GM21717 (cell line): ENCODE data around the gene LILRA2.
"Not testable (repeated sequence)": the region's sequence is repeated elsewhere in the genome, so short reads cannot be mapped to it uniquely, and the experiment has no call there.

Experiments
- ATAC-seq: cut with Tn5 transposase; IDR thresholded peaks from one replicate; pipeline ENCODE4 v1.9.1; 2021; ENCODE audit warnings: mild to moderate bottlenecking, moderate library complexity; ENCODE audit not compliant: unreplicated experiment

Gene LILRA2

DNA sequence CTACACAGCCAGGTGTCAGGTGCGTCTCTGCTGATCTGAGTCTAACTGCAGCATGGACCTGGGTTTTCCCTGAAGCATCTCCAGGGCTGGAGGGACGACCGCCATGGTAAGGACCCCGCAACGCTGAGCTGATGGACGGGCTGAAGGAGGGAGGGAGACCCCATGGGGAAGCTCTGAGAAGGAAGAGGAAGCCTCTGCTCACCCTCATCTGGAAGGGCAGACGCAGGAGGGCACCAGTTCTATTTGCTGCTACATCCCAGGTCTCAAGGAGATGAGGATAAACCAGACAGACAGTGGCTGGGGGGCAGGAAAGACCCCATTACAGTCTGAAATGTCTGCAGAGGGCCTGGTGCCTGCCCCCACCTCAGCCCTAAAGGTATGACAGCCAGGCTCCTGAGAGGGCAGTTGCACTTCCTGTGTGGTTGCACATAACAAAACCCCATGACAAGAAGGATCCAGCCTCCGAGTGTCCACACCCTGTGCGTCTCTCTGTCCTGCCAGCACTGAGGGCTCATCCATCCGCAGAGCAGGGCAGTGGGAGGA, at the start of gene LILRA2:
Gene LILRA2 (plus strand): TSS at position 461 of the 543 bp plus-strand sequence. CDS start 89 bp downstream, outside the sequence.
- no peak for ATAC-seq

DNA sequence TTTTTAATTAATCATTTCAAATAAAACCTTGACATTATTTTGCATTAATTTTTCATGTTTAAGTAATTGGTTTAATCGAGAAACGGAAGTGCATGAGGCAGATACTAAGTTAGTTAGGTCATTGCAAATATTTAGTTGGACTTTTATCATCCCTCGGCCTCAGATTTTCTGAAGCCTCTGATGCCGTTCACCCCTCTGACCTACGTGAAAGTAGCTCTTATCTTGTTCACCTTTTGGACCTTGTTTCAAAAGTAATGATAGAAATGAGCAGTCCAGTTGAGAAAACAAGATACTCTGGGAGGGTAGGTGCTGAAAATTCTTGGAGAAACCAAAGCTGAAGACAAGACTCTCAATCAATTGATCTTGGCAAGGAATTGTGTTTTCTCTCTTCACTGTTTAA, 48.0 kb upstream of the LILRA2 start:
- no peak for ATAC-seq

DNA sequence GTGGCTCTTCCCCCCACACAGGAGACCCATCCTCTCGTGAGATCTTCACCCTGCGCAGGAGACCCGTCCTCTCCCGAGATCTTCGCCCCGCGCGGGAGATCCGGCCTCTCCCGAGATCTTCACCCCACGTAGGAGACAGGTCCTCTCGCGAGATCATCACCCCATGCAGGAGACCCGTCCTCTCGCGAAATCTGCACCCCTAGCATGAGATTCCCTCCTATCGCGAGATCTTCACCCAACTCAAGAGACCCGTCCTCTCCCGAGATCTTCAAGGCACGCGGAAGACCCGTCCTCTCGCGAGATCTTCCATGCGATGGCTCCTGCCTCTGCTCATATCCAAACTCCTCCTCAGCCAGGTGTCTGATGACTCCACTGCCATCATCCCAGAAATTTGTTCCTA, 46.6 kb upstream of the LILRA2 start:
- ATAC-seq, result no peak

DNA sequence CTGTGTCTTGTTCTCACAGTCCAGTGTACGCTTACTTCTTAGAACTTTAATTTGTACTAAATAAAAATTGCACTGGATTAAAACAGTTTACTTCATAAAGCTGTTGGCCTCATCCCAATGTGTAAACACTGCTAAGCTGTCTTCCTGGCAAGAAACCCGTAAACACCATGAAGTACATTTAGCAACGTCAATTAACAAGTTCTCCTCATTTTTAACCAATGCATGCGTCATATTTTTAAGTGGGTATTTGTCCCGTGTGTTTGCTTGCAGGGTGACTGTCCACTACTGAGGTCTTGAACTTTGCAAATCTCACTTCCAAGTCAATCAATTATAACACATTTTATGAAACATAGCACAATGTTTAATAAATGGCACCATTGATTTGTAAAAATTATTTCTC, 42.7 kb upstream of the LILRA2 start:
- no peak for ATAC-seq

DNA sequence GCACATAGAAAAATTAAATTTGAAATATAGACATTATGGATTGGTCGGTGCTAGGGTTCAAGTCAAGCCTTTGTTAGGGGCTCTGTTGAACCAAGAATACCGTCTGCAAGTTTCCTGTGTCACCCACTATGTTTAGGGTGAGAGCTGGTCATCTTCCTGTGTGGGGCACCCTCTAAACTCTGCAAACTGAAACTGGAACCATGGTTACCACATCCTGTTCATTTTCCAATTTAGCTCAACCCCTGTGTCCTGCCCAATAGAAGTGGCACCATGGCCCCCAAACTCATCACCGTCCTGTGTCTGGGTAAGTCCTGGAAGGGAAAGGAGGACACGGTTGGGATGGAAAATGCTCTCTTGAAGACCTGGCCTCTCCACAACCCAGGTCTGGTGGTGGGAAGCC, 41.1 kb upstream of the LILRA2 start:
- no peak for ATAC-seq

DNA sequence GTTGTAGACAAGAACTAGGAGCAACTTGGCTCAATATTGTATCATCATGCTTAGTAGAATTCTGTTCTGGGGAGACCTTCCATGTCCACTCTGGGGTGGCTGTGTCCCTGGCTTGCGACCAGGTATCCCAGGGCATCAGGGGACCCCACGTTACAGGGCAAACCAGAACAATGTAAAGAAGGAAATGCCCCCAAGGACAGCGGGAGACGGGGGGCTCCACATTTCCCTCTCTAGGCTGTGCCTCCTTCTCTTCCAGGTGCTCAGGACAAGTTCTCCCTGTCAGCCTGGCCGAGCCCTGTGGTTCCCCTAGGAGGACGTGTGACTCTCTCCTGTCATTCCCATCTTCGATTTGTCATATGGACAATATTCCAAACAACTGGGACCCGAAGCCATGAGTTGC, 40.1 kb upstream of the LILRA2 start:
- ATAC-seq, result no peak

DNA sequence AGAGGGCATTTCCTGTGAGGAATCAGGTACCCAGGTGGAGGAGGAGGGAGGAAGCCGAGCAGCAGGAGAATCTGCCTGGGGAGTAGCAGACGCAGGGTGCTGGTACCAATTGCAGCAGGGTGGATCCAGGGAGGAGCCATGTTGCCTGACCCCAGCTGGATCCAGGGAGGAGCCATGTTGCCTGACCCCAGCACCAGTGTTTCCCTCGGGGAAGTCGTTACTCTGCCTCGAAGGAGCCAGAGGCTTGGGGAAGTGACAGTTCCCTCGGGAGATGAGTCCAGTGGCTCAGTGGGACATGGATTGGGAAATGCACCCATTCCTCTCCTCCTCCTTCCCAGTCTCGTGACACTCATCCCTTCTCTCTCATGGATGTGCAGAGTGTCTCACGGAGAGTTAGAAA, 39.4 kb upstream of the LILRA2 start:
- ATAC-seq, result no peak

DNA sequence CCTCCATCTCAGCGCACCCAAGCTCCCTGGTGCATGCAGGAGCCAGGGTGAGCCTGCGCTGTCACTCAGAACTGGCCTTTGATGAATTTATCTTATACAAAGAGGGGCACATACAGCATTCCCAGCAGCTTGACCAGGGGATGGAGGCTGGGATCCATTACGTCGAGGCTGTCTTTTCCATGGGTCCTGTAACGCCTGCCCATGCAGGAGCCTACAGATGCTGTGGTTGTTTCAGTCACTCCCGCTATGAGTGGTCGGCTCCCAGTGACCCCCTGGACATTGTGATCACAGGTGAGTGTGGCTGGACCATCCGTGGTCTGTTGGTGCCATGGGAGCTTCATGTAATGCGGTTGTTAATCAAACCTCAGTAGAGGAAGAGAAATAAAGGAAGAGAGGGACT, 38.0 kb upstream of the LILRA2 start:
- ATAC-seq, result no peak

DNA sequence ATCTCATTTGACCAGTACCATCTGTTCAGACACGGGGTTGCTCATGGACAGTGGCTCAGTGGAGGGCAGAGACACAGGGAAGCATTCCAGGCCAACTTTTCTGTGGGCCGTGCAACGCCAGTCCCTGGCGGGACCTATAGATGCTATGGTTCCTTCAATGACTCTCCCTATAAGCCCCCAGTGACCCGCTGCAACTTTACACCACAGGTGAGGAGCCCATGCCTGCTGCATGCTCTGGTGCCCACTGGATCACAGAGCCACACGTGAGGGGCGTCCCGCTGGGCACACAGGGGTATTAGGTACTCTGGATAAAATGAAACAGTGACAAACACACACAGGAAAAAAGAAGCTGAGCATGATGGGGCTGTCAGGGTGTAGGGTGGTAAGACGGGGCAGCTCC, 36.6 kb upstream of the LILRA2 start:
- no peak for ATAC-seq

DNA sequence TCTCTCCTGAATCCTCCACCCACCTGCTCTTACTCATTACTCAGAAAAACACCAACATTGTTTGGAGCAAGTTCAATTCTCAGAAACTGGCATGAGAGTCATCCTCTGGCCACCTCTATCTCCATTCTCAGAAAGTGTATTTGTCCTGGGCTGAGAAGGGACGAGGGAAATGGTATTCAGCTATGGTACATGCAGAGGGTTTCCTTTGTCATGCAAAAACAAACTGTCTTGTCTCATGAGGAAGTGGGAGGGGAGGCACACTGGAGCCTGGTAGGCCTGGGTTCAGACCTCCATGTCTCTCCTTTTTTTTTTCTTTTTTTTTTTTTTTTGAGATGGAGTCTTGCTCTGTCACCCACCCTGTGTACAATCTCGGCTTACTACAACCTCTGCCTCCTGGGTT, 31.9 kb upstream of the LILRA2 start:
- ATAC-seq, result no peak

DNA sequence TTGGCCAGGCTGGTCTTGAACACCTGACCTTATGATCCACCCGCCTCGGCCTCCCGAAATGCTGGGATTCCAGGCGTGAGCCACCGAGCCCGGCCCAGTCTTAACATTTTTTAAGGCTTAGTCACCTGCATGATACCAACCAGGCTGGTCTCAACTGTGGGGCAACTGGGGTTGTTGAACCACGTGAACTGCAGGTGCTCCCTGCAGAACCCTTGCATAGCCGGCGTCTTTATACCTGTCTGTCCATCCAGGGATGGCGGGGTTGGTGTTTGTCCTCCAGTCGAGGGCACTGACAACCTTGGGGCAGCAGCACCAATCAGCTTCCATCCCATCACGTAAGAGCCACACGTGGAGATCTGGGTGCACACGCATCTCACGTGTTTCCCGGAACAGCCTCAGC, 24.8 kb upstream of the LILRA2 start:
- ATAC-seq, result no peak

DNA sequence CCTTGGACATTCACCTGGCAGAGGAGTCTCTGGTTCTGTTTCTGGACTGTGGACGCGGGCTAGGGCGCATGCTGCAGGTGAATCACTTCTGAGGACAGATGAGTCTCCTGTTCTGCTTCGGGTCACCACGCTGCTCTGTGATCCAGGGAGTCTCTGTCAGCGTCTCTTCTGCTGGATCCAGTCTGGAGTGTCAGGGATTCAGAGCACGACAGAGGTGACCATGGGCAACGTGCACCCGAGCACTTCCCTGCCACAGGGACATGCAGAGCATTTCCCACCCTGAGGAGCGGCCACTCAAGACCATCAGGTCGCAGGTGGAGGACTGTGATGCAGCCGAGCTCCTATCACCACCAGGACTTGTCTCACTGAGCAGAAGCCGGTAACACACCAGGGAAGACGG, 24.4 kb upstream of the LILRA2 start:
- ATAC-seq, result no peak

DNA sequence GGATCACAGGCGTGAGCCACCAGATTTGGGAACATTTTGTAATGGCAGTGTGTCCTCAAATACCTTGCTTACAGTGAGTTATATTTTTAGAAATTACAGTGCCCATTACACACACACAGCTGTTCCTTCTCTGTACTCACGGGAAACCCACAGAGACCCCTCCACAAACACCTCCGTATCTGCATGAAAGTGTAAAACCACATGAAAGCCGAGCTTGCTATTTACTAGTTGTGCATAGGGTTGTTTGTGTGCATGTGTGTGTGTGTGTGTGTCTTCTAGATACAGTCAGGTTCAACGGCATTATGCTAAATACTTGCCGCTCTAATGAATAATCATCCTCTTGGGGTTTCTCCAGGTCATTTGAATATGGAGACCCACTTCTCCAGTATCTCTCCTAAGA, 22.3 kb upstream of the LILRA2 start:
- ATAC-seq, result no peak

DNA sequence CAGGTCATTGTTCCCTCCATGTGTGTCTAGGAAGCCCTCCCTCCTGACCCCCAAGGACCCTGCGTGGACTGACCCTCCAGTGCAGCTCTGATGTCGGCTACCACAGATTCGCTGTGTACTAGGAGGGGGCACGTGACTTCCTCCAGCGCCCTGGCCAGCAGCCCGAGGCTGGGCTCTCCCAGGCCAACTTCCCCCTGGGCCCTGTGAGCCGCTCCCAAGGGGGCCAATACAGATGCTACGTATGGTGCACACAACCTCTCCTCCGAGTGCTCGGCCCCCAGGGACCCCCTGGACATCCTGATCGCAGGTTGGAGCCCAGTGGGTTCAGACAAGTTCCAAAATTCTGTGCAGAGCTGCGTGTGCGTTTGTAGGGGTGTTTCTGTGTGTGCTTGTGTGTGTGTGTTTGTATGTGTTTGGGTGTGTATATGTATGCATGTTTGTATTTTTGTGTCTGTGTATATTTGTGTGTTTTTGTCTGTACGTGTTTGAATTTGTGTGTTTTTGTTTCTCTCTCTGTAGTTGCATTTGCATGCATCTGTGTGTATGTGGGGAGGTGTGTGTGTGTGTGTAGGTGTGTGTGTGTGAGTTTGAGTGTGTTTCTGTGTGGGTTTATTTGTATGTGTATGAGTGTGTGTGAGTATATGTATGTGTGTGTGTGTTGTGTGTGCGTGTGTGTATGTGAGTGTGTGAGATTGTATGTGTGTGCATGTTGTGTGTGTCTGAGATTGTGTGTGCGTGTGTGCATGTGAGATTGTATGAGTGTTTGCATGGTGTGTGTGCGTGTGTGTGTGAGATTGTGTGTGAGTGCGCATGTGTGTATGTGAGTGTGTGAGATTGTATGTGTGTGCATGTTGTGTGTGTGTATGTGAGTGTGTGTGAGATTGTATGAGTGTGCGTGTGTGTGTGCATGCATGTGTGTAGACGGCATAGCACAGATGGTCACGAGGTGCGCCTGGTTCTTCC, 21.4 kb upstream of the LILRA2 start:
- ATAC-seq, result no peak

DNA sequence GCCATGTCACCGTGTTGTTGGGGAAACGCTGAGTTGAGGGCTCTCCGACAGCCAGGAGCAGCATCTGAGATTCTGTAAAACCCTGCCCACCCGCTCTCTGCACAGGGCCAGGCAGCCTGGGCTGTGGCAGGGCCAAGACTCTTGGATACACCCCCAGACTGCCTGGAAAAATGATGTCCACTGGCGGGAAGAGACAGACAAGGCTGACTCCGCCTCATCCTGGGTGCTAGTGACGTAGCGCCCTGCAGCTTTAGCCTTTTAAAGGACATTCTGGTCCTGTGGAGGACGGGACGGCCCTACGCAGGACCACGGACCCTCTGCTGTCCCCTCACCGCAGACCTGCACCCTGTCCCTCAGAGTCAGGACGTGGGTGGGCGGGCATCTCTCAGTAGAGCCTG, 20.7 kb upstream of the LILRA2 start:
- ATAC-seq, result no peak

DNA sequence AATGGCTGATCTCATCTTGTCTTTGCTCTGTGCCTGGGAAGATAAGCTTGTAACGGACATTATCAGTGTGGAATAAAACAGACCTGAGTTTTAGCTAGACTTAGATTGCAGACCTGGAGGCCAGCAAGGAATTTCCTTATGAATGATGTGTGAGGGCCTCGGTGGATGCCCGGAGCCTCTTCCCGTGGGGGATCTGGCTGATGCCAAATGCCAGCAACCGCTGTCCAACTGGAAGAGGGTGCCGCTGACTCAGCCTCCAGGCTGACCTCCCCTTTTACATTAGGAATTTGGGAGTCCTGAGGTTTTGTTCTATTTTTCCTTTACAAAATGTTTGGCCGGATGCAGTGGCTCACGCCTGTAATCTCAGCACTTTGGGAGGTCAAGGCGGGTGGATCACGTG, 19.6 kb upstream of the LILRA2 start:
- no peak for ATAC-seq

DNA sequence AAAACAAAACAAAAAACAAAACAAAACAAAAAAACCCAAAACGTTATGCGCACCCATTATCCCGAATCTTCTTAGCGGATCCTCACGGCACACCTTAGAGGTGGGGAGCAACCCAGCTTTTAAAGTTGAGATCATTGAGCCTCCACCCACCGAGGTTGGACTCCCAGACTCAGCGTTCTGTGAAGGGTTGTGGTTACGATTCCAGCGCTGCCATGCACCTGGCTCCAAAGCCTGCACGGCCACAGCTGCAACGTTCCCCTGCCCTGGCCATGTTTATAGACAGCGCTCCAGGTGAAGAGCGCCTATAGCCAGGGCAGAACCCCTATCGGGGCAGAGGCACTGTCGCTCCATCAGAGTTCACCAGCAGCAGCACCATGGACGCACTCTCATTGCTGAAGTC, 18.7 kb upstream of the LILRA2 start:
- ATAC-seq, result no peak

DNA sequence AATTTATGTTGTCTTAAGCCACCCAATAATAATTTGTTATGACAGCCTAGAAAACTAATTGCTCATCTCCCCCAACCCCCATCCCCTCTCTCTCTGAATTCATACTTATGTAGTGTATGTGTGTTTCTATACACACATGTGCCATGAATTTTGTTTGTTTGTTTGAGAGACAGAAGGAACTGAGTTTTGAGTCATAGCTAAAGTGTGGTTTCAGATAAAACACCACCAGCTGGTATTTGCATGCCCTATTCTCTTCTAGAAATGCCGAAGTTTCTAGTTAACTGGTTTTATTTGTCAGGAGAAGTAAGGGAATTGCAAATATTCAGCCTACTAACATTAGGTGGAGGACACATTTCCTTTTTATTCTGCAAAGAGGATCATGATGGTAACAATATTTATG, 17.4 kb upstream of the LILRA2 start:
- ATAC-seq, result no peak

DNA sequence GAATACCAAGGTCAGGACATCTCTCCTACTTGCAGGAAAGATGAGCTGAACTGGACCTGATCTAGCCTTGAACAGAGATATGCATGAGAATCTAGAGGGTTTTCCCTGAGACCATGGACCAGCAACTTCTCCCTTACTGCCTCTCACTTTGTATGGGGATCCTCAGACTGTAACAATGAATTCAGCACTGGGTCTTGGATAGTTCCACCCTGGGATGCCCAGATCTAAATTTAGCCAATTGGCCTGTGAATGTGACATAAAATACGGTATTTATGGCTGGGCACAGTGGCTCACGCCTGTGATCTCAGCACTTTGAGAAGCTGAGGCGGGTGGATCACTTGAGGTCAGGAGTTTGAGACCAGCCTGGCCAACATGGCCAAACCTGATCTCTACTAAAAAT, 15.3 kb upstream of the LILRA2 start:
- ATAC-seq, result no peak

DNA sequence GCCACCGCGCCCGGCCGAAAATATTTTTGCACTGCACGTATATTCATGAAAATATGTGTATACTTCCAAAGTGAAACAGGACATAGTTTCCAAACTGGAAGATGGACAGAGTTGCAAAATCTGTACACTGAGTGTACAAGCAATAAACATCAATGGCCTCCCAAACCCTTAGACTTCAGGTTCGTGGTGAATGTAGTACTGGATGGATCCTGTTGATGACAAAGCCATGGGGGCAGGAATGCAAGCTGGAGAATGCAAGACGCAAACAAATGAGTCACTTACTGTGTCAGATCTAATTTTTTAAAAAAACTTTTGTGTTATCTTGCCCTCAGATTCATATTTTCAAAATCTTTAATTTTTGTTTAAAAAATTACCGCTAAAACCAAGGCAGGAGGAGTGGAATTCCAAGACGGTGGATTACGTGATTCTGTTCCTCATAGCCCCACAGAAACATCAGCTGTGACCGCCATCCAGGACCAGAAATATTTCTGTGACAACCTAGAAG, 12.7 kb upstream of the LILRA2 start:
- no peak for ATAC-seq

DNA sequence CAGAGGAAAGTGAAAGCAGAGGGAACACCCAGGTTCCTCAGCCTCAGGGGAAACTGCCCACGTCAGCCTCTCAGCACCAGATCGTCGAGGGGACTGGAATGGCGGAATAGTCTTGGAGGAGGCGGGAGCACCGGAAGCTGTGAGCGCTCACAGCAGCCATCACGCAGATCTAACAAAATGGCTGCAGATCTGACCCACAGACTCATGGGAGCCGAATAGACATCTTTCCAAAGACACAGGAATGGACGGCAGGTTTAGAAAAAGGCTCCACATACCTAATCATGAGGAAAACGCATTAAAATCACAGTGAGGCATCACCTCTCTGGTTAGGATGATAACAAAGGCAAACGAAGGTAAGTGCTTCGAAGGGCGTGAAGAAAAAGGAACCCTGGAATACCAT, 11.8 kb upstream of the LILRA2 start:
- ATAC-seq, result no peak

DNA sequence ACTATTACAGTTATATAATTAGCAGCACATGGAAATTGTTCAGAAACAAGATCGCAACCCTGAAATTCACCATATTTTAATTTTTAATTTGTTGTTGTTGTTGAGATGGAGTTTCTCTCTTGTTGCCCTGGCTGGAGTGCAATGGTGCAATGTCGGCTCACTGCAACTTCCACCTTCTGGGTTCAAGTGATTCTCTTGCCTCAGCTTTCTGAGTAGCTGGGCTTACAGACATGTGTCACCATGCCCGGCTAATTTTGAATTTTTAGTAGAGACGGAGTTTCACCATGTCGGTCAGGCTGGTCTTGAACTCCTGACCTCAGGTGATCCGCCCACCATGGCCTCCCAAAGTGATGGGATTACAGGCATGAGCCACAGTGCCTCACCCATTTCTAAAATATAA, 10.4 kb upstream of the LILRA2 start:
- ATAC-seq, result not testable (repeated sequence)
